ENCODE data around the gene NSL1.
A peak's percentile ranks its signal among the peaks of the same experiment; 100 is the strongest.
"Not testable (repeated sequence)": the region's sequence is repeated elsewhere in the genome, so short reads cannot be mapped to it uniquely, and the experiment has no call there.

The NSL1 gene

GRCh38 chr1:212737559-212737958 lies 54.0 kb downstream of the NSL1 start:
- no peak for DNase-seq (ENCODE audit: low read depth)
- H3K4me3 ChIP-seq (ENCODE audit: low read depth, low read length), result no peak overlapping the region
- no peak for TF ChIP-seq CTCF (conservative IDR thresholded peaks at IDR 0.05; ENCODE audit: low read depth, low read length)

GRCh38 chr1:212733109-212733508 lies 58.5 kb downstream of the NSL1 start:
- no peak for DNase-seq (ENCODE audit: low read depth)
- no peak overlapping the region for H3K4me3 ChIP-seq (ENCODE audit: low read depth, low read length)
- no peak for TF ChIP-seq CTCF (conservative IDR thresholded peaks at IDR 0.05; ENCODE audit: low read depth, low read length)

GRCh38 chr1:212731630-212732029 lies 59.9 kb downstream of the NSL1 start:
- DNase-seq (ENCODE audit: low read depth), result no peak
- H3K4me3 ChIP-seq (ENCODE audit: low read depth, low read length), result no peak overlapping the region
- no peak for TF ChIP-seq CTCF (conservative IDR thresholded peaks at IDR 0.05; ENCODE audit: low read depth, low read length)

GRCh38 chr1:212728606-212729005 lies 63.0 kb downstream of the NSL1 start:
- TF ChIP-seq CTCF (conservative IDR thresholded peaks at IDR 0.05; ENCODE audit: low read depth, low read length), result no peak
- H3K4me3 ChIP-seq (ENCODE audit: low read depth, low read length), result no peak overlapping the region
- DNase-seq (ENCODE audit: low read depth), result no peak

DNA sequence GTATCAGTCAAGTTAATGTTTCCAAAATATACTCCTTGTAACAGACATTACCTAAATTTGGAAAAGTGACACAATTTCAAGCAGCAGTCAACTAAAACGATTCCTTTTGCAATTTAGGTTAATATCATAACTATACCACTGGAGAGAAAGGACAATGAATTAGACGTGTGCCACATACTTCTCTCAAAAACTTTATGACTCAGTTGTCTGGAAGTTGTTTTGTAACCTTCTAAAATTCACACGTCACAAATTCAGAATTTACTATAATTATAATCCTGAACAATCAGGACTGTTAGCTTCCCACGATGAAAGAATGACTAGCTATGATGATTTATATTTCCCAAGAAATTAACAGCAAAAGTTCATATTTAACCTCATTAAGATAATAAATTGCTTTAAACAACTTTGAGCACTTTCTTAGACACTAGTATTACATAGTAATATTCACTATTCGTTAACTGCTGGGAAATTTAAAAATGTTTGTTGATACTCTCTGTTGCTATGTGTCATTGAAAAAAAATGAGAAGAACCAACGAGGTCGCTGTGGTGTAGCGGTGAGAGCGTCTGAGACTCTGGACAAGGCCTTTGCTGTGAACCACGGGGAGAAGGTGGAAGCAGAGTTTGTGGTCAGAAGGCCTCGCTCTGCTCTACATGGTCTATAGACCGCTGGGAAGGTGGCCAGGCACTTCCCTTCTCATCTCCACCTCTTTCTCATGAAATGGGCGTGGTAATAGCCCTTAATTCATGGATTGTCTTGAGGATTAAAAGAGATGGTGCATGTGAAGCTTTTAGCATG lies 64.0 kb downstream of the NSL1 start:
- TF ChIP-seq CTCF (conservative IDR thresholded peaks at IDR 0.05; ENCODE audit: low read depth, low read length), result no peak
- H3K4me3 ChIP-seq (ENCODE audit: low read depth, low read length), result no peak overlapping the region
- peak; percentile 80 for DNase-seq (ENCODE audit: low read depth)

GRCh38 chr1:212724679-212725078 lies 66.9 kb downstream of the NSL1 start:
- not testable (repeated sequence) for H3K4me3 ChIP-seq (ENCODE audit: low read depth, low read length); DNase-seq (ENCODE audit: low read depth)

- no peak for DNase-seq (ENCODE audit: low read depth)
- TF ChIP-seq CTCF (conservative IDR thresholded peaks at IDR 0.05; ENCODE audit: low read depth, low read length), result no peak
- H3K4me3 ChIP-seq (ENCODE audit: low read depth, low read length), result no peak overlapping the region
Measured at GRCh38 chr1:212722270-212722957, 69.2 kb downstream of the NSL1 start.
